GM19397 (cell line): ENCODE results near the gene SH3PXD2B.
"Not testable (repeated sequence)": the region's sequence is repeated elsewhere in the genome, so short reads cannot be mapped to it uniquely, and the experiment has no call there.

Experiments
- ATAC-seq: cut with Tn5 transposase; IDR thresholded peaks from one replicate; pipeline ENCODE4 v1.9.1; 2021; ENCODE audit warnings: mild to moderate bottlenecking, moderate library complexity; ENCODE audit not compliant: unreplicated experiment

Gene SH3PXD2B

GRCh38 chr5:172374783-172375182, 79.5 kb downstream of the SH3PXD2B start:
- ATAC-seq = no peak

GRCh38 chr5:172373680-172374079, 80.6 kb downstream of the SH3PXD2B start:
- ATAC-seq = no peak

- ATAC-seq = no peak
Observed at GRCh38 chr5:172371684-172372083, 82.6 kb downstream of the SH3PXD2B start.

- ATAC-seq = no peak
Observed at GRCh38 chr5:172370648-172371545, 83.4 kb downstream of the SH3PXD2B start.

- ATAC-seq = no peak
Observed at GRCh38 chr5:172370237-172370640, 84.1 kb downstream of the SH3PXD2B start.

- ATAC-seq = not testable (repeated sequence)
Observed at GRCh38 chr5:172368699-172369098, 85.6 kb downstream of the SH3PXD2B start.

- ATAC-seq = no peak
Observed at GRCh38 chr5:172365948-172366608, 88.2 kb downstream of the SH3PXD2B start.

- ATAC-seq = no peak
Observed at GRCh38 chr5:172364773-172365172, 89.6 kb downstream of the SH3PXD2B start.

- ATAC-seq = no peak
Observed at GRCh38 chr5:172362755-172363154, 91.6 kb downstream of the SH3PXD2B start.

GRCh38 chr5:172361566-172362238, 92.6 kb downstream of the SH3PXD2B start:
- ATAC-seq = no peak

- no peak for ATAC-seq
Observed at GRCh38 chr5:172358345-172358744, 96.0 kb downstream of the SH3PXD2B start.

- ATAC-seq = no peak
Observed at GRCh38 chr5:172356527-172356926, 97.8 kb downstream of the SH3PXD2B start.

GRCh38 chr5:172356047-172356446, 98.3 kb downstream of the SH3PXD2B start:
- no peak for ATAC-seq

- no peak for ATAC-seq
Observed at GRCh38 chr5:172353846-172354245, 100.5 kb downstream of the SH3PXD2B start.

GRCh38 chr5:172353271-172353812, 101.0 kb downstream of the SH3PXD2B start:
- no peak for ATAC-seq

- ATAC-seq = not testable (repeated sequence)
Observed at GRCh38 chr5:172352526-172352925, 101.8 kb downstream of the SH3PXD2B start.

- ATAC-seq = no peak
Observed at GRCh38 chr5:172351240-172351778, 103.0 kb downstream of the SH3PXD2B start.

GRCh38 chr5:172350212-172351181, 103.8 kb downstream of the SH3PXD2B start:
- ATAC-seq = no peak

GRCh38 chr5:172348733-172349132, 105.6 kb downstream of the SH3PXD2B start:
- not testable (repeated sequence) for ATAC-seq

GRCh38 chr5:172348084-172348483, 106.2 kb downstream of the SH3PXD2B start:
- no peak for ATAC-seq
